GM13976 (cell line): ENCODE measurements around the gene RCOR1.

ENCODE experiments used
- DNase-seq: peaks from one replicate; pipeline ENCODE4 v3.0.0; 2012; ENCODE audit warnings: low spot score
- CTCF ChIP-seq: IDR thresholded peaks from 2 replicates; pipeline ENCODE4 v1.5.1; 2012; ENCODE audit warnings: borderline replicate concordance, mild to moderate bottlenecking; ENCODE audit not compliant: insufficient read depth; ENCODE audit errors: extremely low read depth, missing control alignments, control extremely low read depth
- in situ Hi-C: fragments of 300-500 bp; cut with MboI; formaldehyde crosslinking; loops from one replicate; pipeline ENCODE4 v1.12.0; 2022; ENCODE audit warnings: low sequenced_read_pairs, mixed read lengths, inconsistent platforms; ENCODE audit not compliant: unreplicated experiment

Gene RCOR1

GRCh38 chr14:102671410-102671809 lies 79.0 kb downstream of the RCOR1 start:
- DNase-seq: no peak
- in situ Hi-C loops: no loop called here
- no peak for TF ChIP-seq CTCF

DNA sequence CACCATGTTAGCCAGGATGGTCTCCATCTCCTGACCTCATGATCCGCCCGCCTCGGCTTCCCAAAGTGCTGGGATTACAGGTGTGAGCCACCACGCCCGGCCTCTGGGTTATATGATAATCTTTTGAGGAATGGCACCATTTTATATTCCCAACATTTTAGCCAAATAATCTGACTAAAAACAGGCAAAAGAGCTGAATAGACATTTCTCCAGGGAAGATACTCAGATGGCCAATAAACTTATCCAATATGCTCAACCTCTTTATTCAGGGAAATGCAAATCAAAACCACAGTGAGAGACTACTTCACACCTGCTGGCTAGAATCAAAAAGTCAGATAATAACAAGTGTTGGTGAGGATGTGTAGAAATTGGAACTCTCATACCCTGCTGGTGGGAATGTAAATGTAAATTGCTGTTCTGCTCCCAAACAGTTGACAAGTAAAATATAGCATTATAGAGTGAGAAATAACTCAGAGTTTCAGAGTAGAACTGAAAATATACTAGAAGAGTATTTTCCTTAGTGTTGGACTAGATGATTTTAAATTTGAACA lies 80.0 kb downstream of the RCOR1 start:
- DNase-seq: no peak
- in situ Hi-C loops: no loop called here
- TF ChIP-seq CTCF: no peak

DNA sequence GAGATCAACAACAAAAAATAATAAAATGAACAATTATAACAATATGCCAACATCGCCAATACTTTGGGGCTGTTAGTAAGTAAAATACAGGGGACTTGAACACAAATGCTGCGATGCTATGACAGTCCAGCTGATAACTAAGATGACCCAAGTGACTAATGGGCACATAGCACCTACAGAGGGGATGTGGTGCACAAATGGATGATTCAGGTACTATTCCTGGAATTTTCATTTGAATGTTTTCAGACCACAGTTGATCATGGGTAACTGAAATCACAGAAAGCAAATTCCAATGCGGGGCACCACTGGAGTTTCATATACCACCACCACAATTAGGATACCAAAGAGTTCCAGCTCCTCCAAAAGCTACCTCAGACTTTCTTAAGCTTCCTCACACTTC lies 82.9 kb downstream of the RCOR1 start:
- no peak for DNase-seq
- in situ Hi-C loops: no loop called here
- no peak for TF ChIP-seq CTCF

DNA sequence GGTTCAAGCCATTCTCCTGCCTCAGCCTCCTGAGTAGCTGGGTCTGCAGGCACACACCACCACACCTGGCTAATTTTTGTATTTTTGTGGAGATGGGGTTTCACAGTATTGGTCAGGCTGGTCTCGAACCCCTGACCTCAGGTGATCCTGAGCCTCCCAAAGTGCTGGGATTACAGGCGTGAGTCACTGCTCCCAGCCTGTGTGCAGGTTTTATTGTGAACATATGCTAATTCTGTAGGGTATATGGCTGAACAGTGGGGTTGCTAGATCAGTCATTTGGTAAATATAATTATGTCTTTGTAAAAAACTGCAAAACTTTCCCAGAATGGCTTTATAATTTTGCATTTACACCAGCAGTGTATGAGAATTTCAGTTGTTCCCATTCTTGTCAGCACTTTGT lies 85.9 kb downstream of the RCOR1 start:
- TF ChIP-seq CTCF: no peak
- in situ Hi-C loops: no loop called here

DNA sequence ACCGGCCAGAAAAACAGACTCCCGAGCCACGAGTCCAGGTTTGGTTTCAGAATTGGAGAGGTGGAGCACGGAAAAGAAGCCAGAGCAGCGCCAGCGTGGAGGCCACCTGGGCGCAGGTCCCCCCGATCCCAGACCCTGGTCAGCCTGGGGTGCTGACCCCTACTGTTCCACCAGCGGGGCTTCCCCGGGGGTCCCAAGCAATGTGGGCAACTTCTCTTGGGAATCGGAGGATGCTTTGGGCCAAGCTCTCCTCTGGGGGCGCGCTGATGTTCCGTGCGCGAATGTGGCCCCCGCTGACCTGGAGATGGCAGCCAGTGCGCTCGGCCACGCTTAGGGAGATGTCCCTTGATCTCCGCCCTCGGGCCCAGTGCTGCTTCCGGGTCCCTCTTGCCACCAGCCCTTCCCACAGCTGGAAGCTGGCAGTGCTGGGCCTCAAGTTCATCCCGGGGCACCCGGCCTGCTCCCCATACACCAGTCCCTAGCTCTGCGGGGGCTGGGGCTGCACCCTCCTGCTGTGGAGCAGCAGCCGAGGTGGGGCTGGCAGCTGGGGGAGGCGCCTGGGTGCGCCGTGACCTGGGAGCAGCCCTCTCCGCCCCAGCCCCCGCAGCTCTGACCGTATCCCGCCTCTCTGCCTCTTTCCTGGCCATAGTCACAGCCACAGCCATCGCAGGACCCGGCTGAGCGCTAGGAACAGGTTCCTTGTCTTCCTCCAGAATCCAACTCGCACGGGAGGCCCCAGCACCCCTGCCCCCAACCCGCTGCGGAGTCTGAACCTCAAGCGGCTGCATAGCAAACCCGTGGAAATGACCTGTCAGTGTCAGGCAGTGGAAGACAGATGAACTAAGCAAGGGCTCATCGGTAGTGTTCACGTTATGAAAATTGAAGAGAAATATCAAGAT lies 91.2 kb downstream of the RCOR1 start:
- DNase-seq: no peak
- TF ChIP-seq CTCF: no peak
- in situ Hi-C loops: no loop called here

More for the DNA sequence above, 85.9 kb downstream of the RCOR1 start:
- DNase-seq: no peak

DNA sequence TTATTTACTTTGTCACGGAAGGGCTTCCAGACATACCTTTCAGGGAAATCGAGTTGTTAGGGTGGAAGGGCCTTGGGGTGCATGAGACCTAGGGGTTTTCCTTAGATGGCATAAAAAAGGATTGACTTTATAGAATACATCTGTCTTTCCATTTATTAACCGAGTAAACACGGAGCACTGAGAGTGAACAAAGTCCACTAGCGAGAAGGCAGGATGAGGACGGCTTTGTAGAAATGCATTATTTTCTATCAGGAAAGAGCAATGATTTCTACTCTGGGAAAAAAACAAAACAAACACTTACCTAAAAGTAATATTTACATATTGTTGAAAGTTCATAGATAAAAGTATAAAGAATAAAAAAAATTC lies 91.8 kb downstream of the RCOR1 start:
- TF ChIP-seq CTCF: no peak
- DNase-seq: no peak
- in situ Hi-C loops: no loop called here
